Fibroblast of pulmonary artery (primary cell): Measurements from ENCODE around the gene PLEKHH1.

Experiments used
- DNase-seq: peaks from one replicate; pipeline ENCODE4 v3.0.0-alpha.2; 2010; ENCODE audit warnings: low read depth
- H3K4me3 ChIP-seq: replicated peaks from 2 replicates; pipeline ENCODE4 v1.5.1; 2011; ENCODE audit warnings: low read depth, mild to moderate bottlenecking, control low read depth, low read length, moderate library complexity
- CTCF ChIP-seq: IDR thresholded peaks from 2 replicates; pipeline ENCODE4 v1.5.1; 2011; ENCODE audit warnings: mild to moderate bottlenecking, control low read depth, low read length, inconsistent platforms; ENCODE audit errors: missing control alignments

Gene PLEKHH1

GRCh38 chr14:67515386-67516079 lies 17.6 kb upstream of the PLEKHH1 start:
- no peak for TF ChIP-seq CTCF
- peak; percentile 10 for DNase-seq
- peak overlapping the region; percentile 63 for H3K4me3 ChIP-seq

GRCh38 chr14:67516676-67517075 lies 16.4 kb upstream of the PLEKHH1 start:
- TF ChIP-seq CTCF, result no peak
- DNase-seq, result no peak

GRCh38 chr14:67517083-67517482 lies 16.0 kb upstream of the PLEKHH1 start:
- no peak overlapping the region for H3K4me3 ChIP-seq
- TF ChIP-seq CTCF, result peak; percentile 16
- peak; percentile 22 for DNase-seq

More at GRCh38 chr14:67516676-67517075, 16.4 kb upstream of the PLEKHH1 start:
- H3K4me3 ChIP-seq, result no peak overlapping the region

- DNase-seq, result no peak
- TF ChIP-seq CTCF, result no peak
- no peak overlapping the region for H3K4me3 ChIP-seq
Observed at GRCh38 chr14:67519406-67519805, 13.7 kb upstream of the PLEKHH1 start.

GRCh38 chr14:67520482-67520881 lies 12.6 kb upstream of the PLEKHH1 start:
- TF ChIP-seq CTCF, result no peak
- H3K4me3 ChIP-seq, result no peak overlapping the region
- DNase-seq, result no peak

GRCh38 chr14:67522270-67522669 lies 10.8 kb upstream of the PLEKHH1 start:
- no peak overlapping the region for H3K4me3 ChIP-seq
- TF ChIP-seq CTCF, result no peak
- no peak for DNase-seq

GRCh38 chr14:67523764-67524633 lies 9.1 kb upstream of the PLEKHH1 start:
- DNase-seq, result no peak
- H3K4me3 ChIP-seq, result no peak overlapping the region
- no peak for TF ChIP-seq CTCF
